ENCODE results near the gene RAG2.

DNA sequence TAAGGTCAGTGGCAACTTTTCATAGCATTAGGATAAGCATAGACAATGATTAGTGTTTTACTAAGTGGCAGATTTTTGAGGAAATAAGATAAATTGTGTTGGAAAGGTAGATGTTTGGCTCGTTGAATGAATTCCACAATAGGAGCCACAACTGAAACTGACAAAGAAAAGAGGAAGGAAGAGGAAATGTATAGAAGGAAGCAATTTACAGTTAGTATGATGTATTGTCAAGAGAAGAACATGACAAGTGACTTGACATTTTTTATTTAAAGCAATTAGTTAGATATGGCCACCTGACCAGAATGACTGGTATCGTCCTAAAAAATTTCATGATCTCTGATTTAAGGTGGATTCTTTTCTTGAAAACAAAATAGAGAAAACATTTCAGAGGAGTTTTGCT, 3.1 kb upstream of the RAG2 start:
- no peak for TF ChIP-seq POLR2AphosphoS5 (IDR thresholded peaks at IDR 0.05; ENCODE audit: low read depth)
- TF ChIP-seq SPI1 (IDR thresholded peaks at IDR 0.05; ENCODE audit: borderline replicate concordance, low read depth), result peak; percentile 59; the same call in 1 of the 2 replicates
- TF ChIP-seq, protein P1, sequence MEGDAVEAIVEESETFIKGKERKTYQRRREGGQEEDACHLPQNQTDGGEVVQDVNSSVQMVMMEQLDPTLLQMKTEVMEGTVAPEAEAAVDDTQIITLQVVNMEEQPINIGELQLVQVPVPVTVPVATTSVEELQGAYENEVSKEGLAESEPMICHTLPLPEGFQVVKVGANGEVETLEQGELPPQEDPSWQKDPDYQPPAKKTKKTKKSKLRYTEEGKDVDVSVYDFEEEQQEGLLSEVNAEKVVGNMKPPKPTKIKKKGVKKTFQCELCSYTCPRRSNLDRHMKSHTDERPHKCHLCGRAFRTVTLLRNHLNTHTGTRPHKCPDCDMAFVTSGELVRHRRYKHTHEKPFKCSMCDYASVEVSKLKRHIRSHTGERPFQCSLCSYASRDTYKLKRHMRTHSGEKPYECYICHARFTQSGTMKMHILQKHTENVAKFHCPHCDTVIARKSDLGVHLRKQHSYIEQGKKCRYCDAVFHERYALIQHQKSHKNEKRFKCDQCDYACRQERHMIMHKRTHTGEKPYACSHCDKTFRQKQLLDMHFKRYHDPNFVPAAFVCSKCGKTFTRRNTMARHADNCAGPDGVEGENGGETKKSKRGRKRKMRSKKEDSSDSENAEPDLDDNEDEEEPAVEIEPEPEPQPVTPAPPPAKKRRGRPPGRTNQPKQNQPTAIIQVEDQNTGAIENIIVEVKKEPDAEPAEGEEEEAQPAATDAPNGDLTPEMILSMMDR (IDR thresholded peaks at IDR 0.05; ENCODE audit: insufficient read depth, low read length), result no peak

All from HL-60 (cell line).